RWPE2 (cell line): Measurements from ENCODE around the gene VRK1.

ENCODE experiments used
- ATAC-seq: fragments of 200-7000 bp; cut with Tn5 transposase; 3 replicates; pipeline ENCODE4 v1.9.1; 2021; ENCODE audit warnings: low read depth
- DNase-seq: peaks from one replicate; pipeline ENCODE4 v3.0.0-alpha.2; 2020; ENCODE audit warnings: low spot score
- H3K27ac ChIP-seq: fragments of 450-650 bp; 2 replicates; pipeline ENCODE4 v1.5.1; 2017; ENCODE audit warnings: mild to moderate bottlenecking; ENCODE audit not compliant: poor library complexity, severe bottlenecking
- H3K27me3 ChIP-seq: fragments of 250-450 bp; sonication (Bioruptor Pico); 2 replicates; pipeline ENCODE4 v1.5.1; 2021; ENCODE audit warnings: mild to moderate bottlenecking, moderate library complexity; ENCODE audit not compliant: insufficient read depth, poor library complexity, severe bottlenecking
- H3K36me3 ChIP-seq: fragments of 250-450 bp; sonication (Bioruptor Pico); 2 replicates; pipeline ENCODE4 v1.5.1; 2020; ENCODE audit warnings: low read depth, mild to moderate bottlenecking, moderate library complexity
- H3K4me1 ChIP-seq: fragments of 250-450 bp; sonication (Bioruptor Pico); 2 replicates; pipeline ENCODE4 v1.5.1; 2021; ENCODE audit warnings: mild to moderate bottlenecking, moderate library complexity; ENCODE audit not compliant: insufficient read depth, poor library complexity, severe bottlenecking
- H3K4me3 ChIP-seq: fragments of 250-450 bp; sonication (Bioruptor Pico); 2 replicates; pipeline ENCODE4 v1.5.1; 2021; ENCODE audit warnings: mild to moderate bottlenecking, moderate library complexity; ENCODE audit not compliant: severe bottlenecking
- H3K9me3 ChIP-seq: fragments of 250-450 bp; sonication (Bioruptor Pico); 2 replicates; pipeline ENCODE4 v1.5.1; 2021; ENCODE audit warnings: mild to moderate bottlenecking, moderate library complexity; ENCODE audit not compliant: severe bottlenecking
- TF ChIP-seq, protein P1 (sequence below): fragments of 450-650 bp; IDR thresholded peaks from one replicate; pipeline ENCODE4 v1.5.1; 2017; ENCODE audit warnings: mild to moderate bottlenecking, moderate library complexity; ENCODE audit not compliant: poor library complexity, severe bottlenecking

Gene VRK1

DNA sequence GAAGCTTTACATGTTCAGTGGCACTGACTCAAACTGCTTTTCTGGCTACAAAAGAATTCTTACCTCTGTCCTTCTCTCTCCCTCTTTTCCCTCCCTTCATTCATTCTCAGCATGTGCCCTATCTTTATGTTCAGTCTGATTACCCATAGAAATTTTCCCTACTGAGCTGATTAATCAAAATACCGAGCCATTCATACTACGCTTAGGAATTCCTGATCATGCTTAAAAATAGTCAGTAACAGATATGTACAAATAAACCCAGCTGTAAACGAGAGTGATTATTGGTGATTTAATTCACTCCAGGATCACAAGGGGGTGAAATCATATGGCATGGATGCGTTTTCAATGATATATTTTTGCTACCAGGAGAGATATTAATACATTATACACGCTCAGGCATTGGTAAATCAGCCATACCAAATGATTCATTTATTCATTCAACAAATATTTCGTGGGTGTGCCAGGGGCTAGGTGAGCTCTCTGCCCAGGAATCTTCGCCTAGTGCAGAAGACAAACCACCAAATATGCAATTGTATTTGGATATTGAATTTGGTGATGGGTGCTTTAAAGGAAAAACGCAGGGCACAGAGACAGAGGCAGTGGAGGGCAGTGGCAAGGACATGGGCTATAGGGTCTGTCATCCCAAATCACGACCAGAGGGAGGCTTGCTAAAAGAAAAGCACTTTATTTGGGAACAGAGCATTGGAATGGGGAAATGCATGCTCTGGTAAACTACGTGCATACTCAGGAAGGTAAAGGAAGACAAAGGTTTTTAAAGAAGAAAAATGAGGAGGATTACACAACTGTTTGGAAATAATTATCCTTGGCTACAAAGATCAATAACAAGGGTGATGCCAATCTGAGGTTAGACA is 13.9 kb upstream of the VRK1 start:
- ATAC-seq = peak; percentile 94
- Histone ChIP-seq H3K36me3 (no peaks in the 10 kb centered on the region), H3K9me3 (no peaks in the 10 kb centered on the region), H3K4me1 (peaks cover 19% of the 10 kb centered on the region), H3K4me3 (no peak overlapping the region), H3K27me3 (no peaks in the 10 kb centered on the region), H3K27ac (peak overlapping the region; percentile 83)
- TF ChIP-seq, protein P1, sequence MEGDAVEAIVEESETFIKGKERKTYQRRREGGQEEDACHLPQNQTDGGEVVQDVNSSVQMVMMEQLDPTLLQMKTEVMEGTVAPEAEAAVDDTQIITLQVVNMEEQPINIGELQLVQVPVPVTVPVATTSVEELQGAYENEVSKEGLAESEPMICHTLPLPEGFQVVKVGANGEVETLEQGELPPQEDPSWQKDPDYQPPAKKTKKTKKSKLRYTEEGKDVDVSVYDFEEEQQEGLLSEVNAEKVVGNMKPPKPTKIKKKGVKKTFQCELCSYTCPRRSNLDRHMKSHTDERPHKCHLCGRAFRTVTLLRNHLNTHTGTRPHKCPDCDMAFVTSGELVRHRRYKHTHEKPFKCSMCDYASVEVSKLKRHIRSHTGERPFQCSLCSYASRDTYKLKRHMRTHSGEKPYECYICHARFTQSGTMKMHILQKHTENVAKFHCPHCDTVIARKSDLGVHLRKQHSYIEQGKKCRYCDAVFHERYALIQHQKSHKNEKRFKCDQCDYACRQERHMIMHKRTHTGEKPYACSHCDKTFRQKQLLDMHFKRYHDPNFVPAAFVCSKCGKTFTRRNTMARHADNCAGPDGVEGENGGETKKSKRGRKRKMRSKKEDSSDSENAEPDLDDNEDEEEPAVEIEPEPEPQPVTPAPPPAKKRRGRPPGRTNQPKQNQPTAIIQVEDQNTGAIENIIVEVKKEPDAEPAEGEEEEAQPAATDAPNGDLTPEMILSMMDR = no peak
- no peak for DNase-seq

DNA sequence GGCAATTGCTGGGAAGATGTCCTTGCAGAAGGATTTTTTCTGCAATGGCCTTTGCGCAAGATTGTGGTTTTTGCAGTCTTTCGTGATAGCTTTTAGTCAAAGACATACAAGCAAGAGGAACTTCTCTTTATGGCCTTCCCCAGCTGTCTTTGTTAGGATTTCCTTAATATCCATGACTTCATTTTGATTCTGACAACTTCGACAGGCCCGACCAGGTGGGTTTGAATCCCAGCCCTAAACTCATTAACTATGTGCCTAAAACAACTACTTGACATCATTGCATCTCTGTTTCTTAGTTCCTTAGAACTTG is 13.3 kb upstream of the VRK1 start:
- H3K27ac ChIP-seq = peak overlapping the region; percentile 83
- DNase-seq (no peak), ATAC-seq (peak; percentile 49)
- H3K4me3 ChIP-seq = no peak overlapping the region
- H3K27me3 ChIP-seq = no peaks in the 10 kb centered on the region
- H3K9me3 ChIP-seq = no peaks in the 10 kb centered on the region
- H3K4me1 ChIP-seq = peaks cover 19% of the 10 kb centered on the region
- TF ChIP-seq, protein P1 = no peak
- H3K36me3 ChIP-seq = no peaks in the 10 kb centered on the region

DNA sequence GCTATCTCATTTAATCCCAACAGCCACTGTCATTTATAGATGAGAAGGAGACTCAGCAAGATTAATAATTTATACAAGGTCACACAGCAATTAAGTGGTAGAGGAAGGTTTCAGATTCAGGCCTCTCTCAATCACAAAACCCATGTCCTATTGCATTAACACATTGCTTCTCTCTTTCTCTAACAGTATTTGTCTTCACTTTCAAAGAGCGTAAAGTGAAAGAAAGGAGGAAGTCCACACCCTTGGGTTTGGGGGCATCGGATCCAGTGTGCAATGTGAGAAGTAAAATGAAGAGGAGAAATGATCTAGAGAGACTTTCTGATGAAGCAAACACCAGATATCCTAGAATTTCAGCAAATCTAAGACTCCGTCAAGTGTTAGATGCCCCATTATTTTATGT is 7.0 kb upstream of the VRK1 start:
- Histone ChIP-seq H3K9me3 (no peaks in the 10 kb centered on the region), H3K27ac (no peak overlapping the region), H3K27me3 (no peaks in the 10 kb centered on the region), H3K36me3 (no peaks in the 10 kb centered on the region), H3K4me1 (no peaks in the 10 kb centered on the region), H3K4me3 (no peak overlapping the region)
- TF ChIP-seq, protein P1 = no peak
- ATAC-seq = no peak
- DNase-seq = no peak

DNA sequence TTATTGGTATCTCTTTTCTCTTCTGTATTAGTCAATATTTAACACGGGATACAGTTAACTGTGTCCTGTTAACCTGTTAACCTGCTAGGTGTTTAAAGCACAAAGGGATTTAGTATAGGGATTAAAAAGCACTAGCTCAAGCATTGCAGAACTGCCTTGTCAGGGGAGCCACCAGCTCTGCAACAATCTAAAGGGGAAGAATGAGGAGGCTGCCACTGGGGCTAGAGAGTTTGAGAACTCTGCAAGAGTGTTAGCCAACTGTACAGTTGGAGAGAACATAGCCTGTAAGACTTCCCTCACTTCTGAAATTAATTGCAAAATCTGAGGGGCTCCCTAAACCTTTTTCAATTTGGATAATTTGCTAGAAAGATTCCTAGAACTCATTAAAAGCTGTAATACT is 6.5 kb upstream of the VRK1 start:
- ATAC-seq = no peak
- no peak for DNase-seq
- H3K9me3 ChIP-seq = no peaks in the 10 kb centered on the region
- TF ChIP-seq, protein P1 = no peak
- H3K4me3 ChIP-seq = no peak overlapping the region
- no peaks in the 10 kb centered on the region for H3K27me3 ChIP-seq
- H3K4me1 ChIP-seq = no peaks in the 10 kb centered on the region
- no peaks in the 10 kb centered on the region for H3K36me3 ChIP-seq
- H3K27ac ChIP-seq = no peak overlapping the region

DNA sequence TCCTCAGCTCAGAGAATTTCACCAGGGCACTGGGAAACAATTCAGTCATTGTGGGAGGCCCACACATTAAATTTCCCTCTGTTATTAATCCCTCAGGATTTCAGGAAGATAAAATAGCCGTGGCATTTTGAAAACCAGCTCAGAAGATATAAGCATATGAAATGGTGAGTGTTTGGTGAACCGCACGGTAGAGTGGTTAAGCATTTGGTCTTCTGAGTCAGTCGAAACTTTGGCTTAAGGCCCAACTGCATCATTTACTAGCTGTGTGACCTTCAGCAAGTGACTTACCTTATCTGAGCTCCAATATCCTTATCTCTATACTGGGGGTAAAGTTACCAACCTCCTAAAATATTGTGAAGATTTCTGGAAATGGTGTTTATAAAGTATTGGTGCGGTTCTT is 5.2 kb upstream of the VRK1 start:
- H3K4me1 ChIP-seq = no peaks in the 10 kb centered on the region
- H3K36me3 ChIP-seq = no peaks in the 10 kb centered on the region
- no peaks in the 10 kb centered on the region for H3K27me3 ChIP-seq
- ATAC-seq (no peak), DNase-seq (no peak)
- TF ChIP-seq, protein P1 = no peak
- no peak overlapping the region for H3K4me3 ChIP-seq
- no peak overlapping the region for H3K27ac ChIP-seq
- H3K9me3 ChIP-seq = no peaks in the 10 kb centered on the region
